Measurements from ENCODE around the gene PDHX.

GRCh38 chr11:34890089-34890488 is 26.3 kb upstream of the PDHX start:
- TF ChIP-seq YY1 (IDR thresholded peaks at IDR 0.05; ENCODE audit: low read depth) (no peak), CREB1 (IDR thresholded peaks at IDR 0.05; ENCODE audit: low read depth) (no peak), CEBPB (IDR thresholded peaks at IDR 0.05) (no peak), EP300 (IDR thresholded peaks at IDR 0.05; ENCODE audit: borderline replicate concordance) (no peak), REST (IDR thresholded peaks at IDR 0.05; ENCODE audit: low read depth) (no peak), MAX (IDR thresholded peaks at IDR 0.05) (no peak)

All from Ishikawa (cell line).